PC-3 (cell line): ENCODE data around the gene FCRL2. TPM values are rescaled to one million over a fixed set of nuclear protein-coding genes. Genes with fewer than 3 reads are reported as not detected.

Experiments used
- ATAC-seq: fragments of 200-7000 bp; cut with Tn5 transposase; 2 replicates; pipeline ENCODE4 v1.9.1; 2020; ENCODE audit warnings: mild to moderate bottlenecking, moderate library complexity
- BruUV-seq: library from RNA; stranded (reverse); fragments of 400-500 nt; replicated peaks from 2 replicates; lab custom pipeline; 2021; lab: Mats Ljungman, UMichigan
- CTCF ChIA-PET: fragments of 300-600 bp; sonication (Branson Sonifier 250); formaldehyde crosslinking; loops from one replicate; lab custom pipeline; 2022; ENCODE audit warnings: antibody characterized with exemption; lab: Charles Lee
- POLR2A ChIA-PET: fragments of 300-600 bp; sonication (Branson Sonifier 250); formaldehyde crosslinking; loops from one replicate; lab custom pipeline; 2022; ENCODE audit warnings: antibody characterized with exemption; ENCODE audit not compliant: unreplicated experiment; lab: Charles Lee
- DNase-seq: peaks from one replicate; pipeline ENCODE4 v3.0.0-alpha.2; 2015
- H2AFZ ChIP-seq: fragments of 300-600 bp; sonication (generic); 2 replicates; pipeline ENCODE4 v1.6.0; 2016; ENCODE audit warnings: antibody characterized with exemption, low read length
- H3F3A ChIP-seq: fragments of 300-600 bp; sonication (generic); one replicate; pipeline ENCODE4 v1.6.0; 2017; ENCODE audit warnings: antibody characterized with exemption, low read length, control low read depth, mild to moderate bottlenecking; ENCODE audit not compliant: unreplicated experiment
- H3K27ac ChIP-seq: fragments of 300-600 bp; sonication (generic); 2 replicates; pipeline ENCODE4 v1.5.1; 2016; ENCODE audit warnings: mild to moderate bottlenecking, low read length
- H3K27me3 ChIP-seq: fragments of 300-600 bp; sonication (generic); 2 replicates; pipeline ENCODE4 v1.6.1; 2016; ENCODE audit warnings: low read length, mixed read lengths
- H3K36me3 ChIP-seq: fragments of 300-600 bp; sonication (generic); 2 replicates; pipeline ENCODE4 v1.6.1; 2016; ENCODE audit warnings: low read depth, mixed run types, low read length, mixed read lengths
- H3K4me1 ChIP-seq: fragments of 300-600 bp; sonication (generic); 2 replicates; pipeline ENCODE4 v1.5.1; 2016; ENCODE audit warnings: low read length; ENCODE audit not compliant: insufficient read depth
- H3K4me2 ChIP-seq: fragments of 300-600 bp; sonication (generic); 2 replicates; pipeline ENCODE4 v1.6.0; 2016; ENCODE audit warnings: low read length
- H3K4me3 ChIP-seq: fragments of 300-600 bp; sonication (generic); 2 replicates; pipeline ENCODE4 v1.5.1; 2016; ENCODE audit warnings: mild to moderate bottlenecking, low read length, mixed read lengths
- H3K79me2 ChIP-seq: fragments of 300-600 bp; sonication (generic); 2 replicates; pipeline ENCODE4 v1.6.1; 2017; ENCODE audit warnings: low read length, mixed read lengths
- H3K9ac ChIP-seq: fragments of 300-600 bp; sonication (generic); 2 replicates; pipeline ENCODE4 v1.6.0; 2016; ENCODE audit warnings: mild to moderate bottlenecking, low read length
- H3K9me2 ChIP-seq: fragments of 300-600 bp; sonication (generic); replicated peaks from 2 replicates; pipeline ENCODE4 v1.6.1; 2016; ENCODE audit warnings: mixed run types, low read length, mixed read lengths
- H3K9me3 ChIP-seq: fragments of 300-600 bp; sonication (generic); 2 replicates; pipeline ENCODE4 v1.6.1; 2016; ENCODE audit warnings: low read length, mixed read lengths
- H4K20me1 ChIP-seq: fragments of 300-600 bp; sonication (generic); 2 replicates; pipeline ENCODE4 v1.6.1; 2016; ENCODE audit warnings: low read length, mixed read lengths
- EZH2 ChIP-seq: fragments of 300-600 bp; sonication (generic); IDR thresholded peaks from one replicate; pipeline ENCODE4 v1.6.1; 2017; ENCODE audit warnings: antibody characterized with exemption, mild to moderate bottlenecking, low read length; ENCODE audit not compliant: unreplicated experiment
- EZH2phosphoT487 ChIP-seq: fragments of 300-600 bp; sonication (generic); IDR thresholded peaks from 2 replicates; pipeline ENCODE4 v1.6.1; 2018; ENCODE audit warnings: mild to moderate bottlenecking, antibody characterized with exemption, low read length, borderline replicate concordance
- intact Hi-C: fragments of 100-400 bp; cut with micrococcal nuclease; formaldehyde crosslinking; loops from 2 replicates; pipeline ENCODE4 v1.9.0; 2023
- total RNA-seq: library from RNA; depleted of rRNA; stranded (reverse); fragments of >200 nt; gene quantifications from 2 replicates; pipeline ENCODE4 v1.2.3, GENCODE V29; 2014
- TF ChIP-seq, protein P1 (sequence below): fragments of 300-600 bp; sonication (generic); conservative IDR thresholded peaks from 2 replicates; pipeline ENCODE4 v1.5.1; 2017; ENCODE audit warnings: antibody characterized with exemption, low read depth, mild to moderate bottlenecking, low read length

The FCRL2 gene
- total RNA-seq, 1 experiment from 2014 or later: not detected

DNA sequence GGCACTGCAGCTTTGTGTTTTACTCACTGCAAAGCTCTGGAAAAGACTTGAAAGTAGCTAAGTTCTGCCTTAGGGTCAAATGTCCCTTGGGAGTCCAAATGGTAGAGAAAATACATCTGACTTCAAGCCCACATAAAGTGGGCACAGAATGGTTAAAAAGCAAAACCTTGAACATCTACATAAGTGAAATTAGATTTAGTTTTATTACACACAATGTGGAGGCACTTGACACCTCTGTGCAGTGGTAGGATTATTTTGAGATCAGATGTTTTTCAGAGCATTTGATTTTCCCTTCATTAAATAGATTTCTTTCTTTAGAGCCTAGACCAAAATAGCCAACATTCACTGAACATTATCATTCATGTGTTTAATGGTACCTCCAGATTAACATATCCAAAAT is 65.1 kb downstream of the FCRL2 start:
- Histone ChIP-seq H2AFZ (no peak overlapping the region), H3K27ac (no peak overlapping the region), H3K4me3 (no peak overlapping the region), H3K9me3 (no peaks in the 10 kb centered on the region), H3K79me2 (no peaks in the 10 kb centered on the region), H4K20me1 (no peaks in the 10 kb centered on the region), H3F3A (no peaks in the 10 kb centered on the region), H3K9me2 (0 out of 2 replicates have a peak, but pooled peaks cover 4% of the 10 kb centered on the region), H3K9ac (no peak overlapping the region), H3K4me2 (no peak overlapping the region), H3K36me3 (no peaks in the 10 kb centered on the region), H3K27me3 (peaks cover 42% of the 10 kb centered on the region), H3K4me1 (no peaks in the 10 kb centered on the region)
- no TSS peak for BruUV-seq
- ChIA-PET POLR2A (no interaction called here), CTCF (no interaction called here)
- TF ChIP-seq EZH2phosphoT487 (no peak), EZH2 (no peak)
- TF ChIP-seq, protein P1, sequence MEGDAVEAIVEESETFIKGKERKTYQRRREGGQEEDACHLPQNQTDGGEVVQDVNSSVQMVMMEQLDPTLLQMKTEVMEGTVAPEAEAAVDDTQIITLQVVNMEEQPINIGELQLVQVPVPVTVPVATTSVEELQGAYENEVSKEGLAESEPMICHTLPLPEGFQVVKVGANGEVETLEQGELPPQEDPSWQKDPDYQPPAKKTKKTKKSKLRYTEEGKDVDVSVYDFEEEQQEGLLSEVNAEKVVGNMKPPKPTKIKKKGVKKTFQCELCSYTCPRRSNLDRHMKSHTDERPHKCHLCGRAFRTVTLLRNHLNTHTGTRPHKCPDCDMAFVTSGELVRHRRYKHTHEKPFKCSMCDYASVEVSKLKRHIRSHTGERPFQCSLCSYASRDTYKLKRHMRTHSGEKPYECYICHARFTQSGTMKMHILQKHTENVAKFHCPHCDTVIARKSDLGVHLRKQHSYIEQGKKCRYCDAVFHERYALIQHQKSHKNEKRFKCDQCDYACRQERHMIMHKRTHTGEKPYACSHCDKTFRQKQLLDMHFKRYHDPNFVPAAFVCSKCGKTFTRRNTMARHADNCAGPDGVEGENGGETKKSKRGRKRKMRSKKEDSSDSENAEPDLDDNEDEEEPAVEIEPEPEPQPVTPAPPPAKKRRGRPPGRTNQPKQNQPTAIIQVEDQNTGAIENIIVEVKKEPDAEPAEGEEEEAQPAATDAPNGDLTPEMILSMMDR: no peak
- ATAC-seq: no peak
- intact Hi-C loops: no loop called here
- no peak for DNase-seq

DNA sequence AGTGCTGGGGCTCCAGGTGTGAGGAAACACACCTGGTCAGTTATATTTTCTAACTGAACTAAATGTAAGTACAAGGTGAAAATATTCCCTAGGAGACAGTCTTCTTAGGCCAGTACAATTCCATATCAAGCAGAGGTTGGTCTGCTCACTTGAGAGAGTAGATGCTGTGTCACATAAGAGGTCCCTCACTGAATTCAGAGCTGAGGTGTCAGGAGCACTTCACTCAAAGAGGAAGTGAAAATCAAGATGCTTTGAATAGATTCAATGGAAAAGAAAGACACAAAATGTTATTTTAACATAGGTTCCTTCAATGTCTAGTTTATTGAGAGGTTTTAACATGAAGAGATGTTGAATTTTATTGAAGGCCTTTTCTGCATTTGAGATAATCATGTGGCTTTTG is 72.1 kb downstream of the FCRL2 start:
- Histone ChIP-seq H3K4me3 (no peak overlapping the region), H4K20me1 (no peaks in the 10 kb centered on the region), H3K9ac (no peak overlapping the region), H3K9me3 (no peaks in the 10 kb centered on the region), H3F3A (no peaks in the 10 kb centered on the region), H3K36me3 (no peaks in the 10 kb centered on the region), H3K4me1 (no peaks in the 10 kb centered on the region), H3K4me2 (no peak overlapping the region), H2AFZ (no peak overlapping the region), H3K27me3 (peaks cover 49% of the 10 kb centered on the region), H3K9me2 (0 out of 2 replicates have a peak, but pooled peaks cover 4% of the 10 kb centered on the region), H3K27ac (no peak overlapping the region), H3K79me2 (no peaks in the 10 kb centered on the region)
- no peak for TF ChIP-seq EZH2phosphoT487
- TF ChIP-seq EZH2: no peak
- TF ChIP-seq, protein P1: no peak
- DNase-seq: no peak
- intact Hi-C loops: no loop called here
- no TSS peak for BruUV-seq
- ATAC-seq: no peak
- POLR2A ChIA-PET: no interaction called here
- CTCF ChIA-PET: no interaction called here

DNA sequence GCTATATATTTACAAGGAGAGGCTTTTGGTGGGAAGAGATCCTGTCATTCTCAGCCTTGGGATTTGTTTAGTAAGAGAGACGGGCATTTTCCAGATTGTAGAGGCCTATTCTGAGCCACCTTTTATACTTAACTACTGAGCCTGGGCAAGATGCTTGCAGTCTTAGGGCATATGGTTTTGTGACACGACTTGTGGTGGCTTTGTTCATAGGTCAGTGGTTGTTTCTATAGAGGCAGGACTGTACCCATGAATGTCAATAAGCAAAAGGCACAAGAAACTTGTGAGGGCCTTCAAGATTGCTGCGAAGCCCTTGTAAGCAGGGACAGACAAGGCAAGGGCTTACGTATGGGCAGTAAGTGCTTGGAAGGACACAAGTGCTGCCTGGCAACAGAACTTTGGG is 73.0 kb downstream of the FCRL2 start:
- ChIA-PET POLR2A (no interaction called here), CTCF (interaction anchor here (0.6 kb wide), 1 partner anchor 68 kb away, joined by 3 read pairs; no protein-coding TSS in a partner anchor)
- H3K9ac ChIP-seq: no peak overlapping the region

More for the DNA sequence above, 73.0 kb downstream of the FCRL2 start:
- Histone ChIP-seq H3K4me1 (no peaks in the 10 kb centered on the region), H3K9me2 (0 out of 2 replicates have a peak, but pooled peaks cover 4% of the 10 kb centered on the region), H3K27me3 (peaks cover 49% of the 10 kb centered on the region), H2AFZ (no peak overlapping the region), H3K9me3 (no peaks in the 10 kb centered on the region), H3K36me3 (no peaks in the 10 kb centered on the region), H3K79me2 (no peaks in the 10 kb centered on the region), H3F3A (no peaks in the 10 kb centered on the region), H4K20me1 (no peaks in the 10 kb centered on the region), H3K27ac (no peak overlapping the region), H3K4me2 (no peak overlapping the region), H3K4me3 (no peak overlapping the region)
- ATAC-seq (no peak), DNase-seq (no peak)
- intact Hi-C loops: no loop called here
- BruUV-seq: no TSS peak
- TF ChIP-seq, protein P1: no peak
- TF ChIP-seq EZH2 (no peak), EZH2phosphoT487 (no peak)
